Fibroblast of skin of scalp (primary cell): Measurements from ENCODE around the gene CHRNB1.

Experiments
- DNase-seq: peaks from one replicate; pipeline ENCODE4 v3.0.0-alpha.2; 2013

CHRNB1 gene

DNA sequence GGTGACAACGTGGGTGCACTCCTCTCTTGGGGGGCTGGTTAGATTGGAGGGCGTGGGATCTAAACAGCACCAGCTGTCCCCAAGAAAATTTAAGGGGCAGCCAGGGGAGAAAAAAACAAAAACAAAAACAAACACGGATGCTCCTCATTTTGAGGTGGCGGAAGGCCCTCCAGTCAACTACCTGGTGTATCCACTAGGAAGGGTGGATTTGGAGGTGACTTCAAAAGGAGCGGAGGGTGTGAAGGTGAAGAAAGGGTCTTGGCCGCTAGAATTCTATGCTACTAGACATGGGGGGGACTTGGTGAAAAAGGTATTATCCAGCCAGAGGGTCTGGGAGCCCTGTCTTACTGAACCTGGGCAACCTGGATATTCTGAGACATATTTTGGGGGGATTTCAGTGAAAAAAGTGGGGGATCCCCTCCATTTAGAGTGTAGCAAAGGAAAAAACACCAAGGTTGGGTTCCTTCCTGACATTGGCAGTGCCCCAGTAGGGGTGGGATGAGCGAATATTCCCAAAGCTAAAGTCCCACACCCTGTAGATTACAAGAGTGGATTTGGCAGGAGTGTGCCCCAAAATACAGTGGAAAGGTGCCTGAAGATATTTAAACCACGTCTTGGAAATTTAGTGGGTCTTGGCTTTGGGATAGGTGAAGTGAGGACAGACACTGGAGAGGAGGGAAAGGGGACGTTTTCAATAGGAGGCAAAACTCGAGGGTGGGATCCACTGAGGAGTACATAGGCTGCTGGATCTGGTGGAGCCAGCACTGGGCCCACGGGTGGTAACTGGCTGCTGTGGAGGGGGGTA, 6.0 kb upstream of the CHRNB1 start:
- DNase-seq = no peak

DNA sequence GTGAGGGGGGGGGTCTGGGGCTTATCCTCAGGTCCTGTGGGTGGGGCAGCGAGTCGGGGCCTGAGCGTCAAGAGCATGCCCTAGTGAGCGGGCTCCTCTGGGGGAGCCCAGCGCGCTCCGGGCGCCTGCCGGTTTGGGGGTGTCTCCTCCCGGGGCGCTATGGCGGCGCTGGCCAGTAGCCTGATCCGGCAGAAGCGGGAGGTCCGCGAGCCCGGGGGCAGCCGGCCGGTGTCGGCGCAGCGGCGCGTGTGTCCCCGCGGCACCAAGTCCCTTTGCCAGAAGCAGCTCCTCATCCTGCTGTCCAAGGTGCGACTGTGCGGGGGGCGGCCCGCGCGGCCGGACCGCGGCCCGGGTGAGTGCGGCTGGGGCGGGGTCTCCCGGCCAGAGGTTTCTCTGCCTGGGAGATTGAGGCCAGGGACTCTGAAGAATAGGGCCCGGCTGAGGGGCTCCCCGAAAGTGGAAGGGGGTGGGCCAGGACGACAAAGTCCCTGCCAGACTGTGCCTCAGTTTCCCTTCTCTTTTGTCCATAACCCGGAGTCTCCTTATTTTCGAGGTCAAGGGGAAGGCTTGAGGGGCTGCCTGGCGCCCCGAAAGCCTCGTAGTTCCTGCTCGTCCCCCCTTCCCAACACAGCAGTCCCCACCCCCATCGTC, 5.3 kb upstream of the CHRNB1 start, which contains the start of gene FGF11:
FGF11 (plus strand) TSS at position 51 of the 651 bp plus-strand sequence; CDS start at position 160, 109 bp downstream.
- no peak for DNase-seq

DNA sequence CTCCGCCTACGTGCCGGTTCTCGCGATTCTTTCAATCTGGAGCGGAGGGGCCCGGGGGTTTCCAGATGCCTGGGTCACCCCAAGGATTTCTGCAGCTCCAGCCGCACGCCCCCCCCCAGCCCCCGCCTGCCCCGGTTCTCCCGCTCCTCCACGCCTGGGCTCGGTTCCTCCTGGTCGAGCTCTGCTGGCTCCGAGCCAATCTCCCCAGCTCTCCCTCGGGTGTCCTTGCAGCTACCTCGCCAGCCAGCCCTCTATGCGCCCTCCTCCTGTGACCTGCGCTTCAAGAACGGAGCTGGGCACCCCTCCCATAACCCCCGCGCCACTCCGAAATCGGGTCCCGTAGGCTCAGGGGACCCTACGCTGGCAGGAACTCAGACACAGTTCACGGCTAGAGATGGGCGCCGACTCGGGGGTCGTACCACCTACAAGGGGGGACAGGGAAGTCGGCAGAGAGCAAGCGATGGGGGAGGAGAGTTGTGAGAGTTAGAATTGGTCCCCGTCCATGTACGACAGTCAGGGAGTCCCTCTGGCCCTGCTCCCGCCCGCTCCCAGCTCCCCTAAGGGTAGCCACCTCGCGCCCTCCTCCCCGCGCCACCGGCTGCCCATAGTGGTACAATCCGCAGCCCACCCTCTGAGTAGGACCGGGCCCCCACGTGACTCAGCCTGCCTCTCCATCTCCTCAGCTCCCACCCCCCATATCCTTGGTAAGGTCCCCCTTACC, 4.6 kb upstream of the CHRNB1 start:
- peak; percentile 43 for DNase-seq

DNA sequence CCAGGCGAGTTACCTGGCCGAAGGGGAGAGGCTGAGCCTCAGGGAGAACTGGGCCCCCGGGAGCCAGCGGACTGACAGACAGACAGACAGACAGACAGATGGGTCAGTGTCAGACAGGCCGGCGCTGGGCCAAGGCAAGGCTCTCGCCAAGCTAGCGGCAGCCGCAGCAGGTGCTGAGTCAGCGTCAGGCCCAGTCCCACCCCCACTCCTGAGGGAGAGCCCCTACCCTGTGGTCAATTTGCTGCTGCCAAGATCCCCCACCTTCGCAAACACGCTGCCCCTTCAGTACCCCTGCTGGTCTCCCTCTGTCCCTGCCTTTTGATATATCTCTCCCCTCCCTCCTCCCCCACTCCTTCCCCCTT, 4.0 kb upstream of the CHRNB1 start:
- peak; percentile 36 for DNase-seq

DNA sequence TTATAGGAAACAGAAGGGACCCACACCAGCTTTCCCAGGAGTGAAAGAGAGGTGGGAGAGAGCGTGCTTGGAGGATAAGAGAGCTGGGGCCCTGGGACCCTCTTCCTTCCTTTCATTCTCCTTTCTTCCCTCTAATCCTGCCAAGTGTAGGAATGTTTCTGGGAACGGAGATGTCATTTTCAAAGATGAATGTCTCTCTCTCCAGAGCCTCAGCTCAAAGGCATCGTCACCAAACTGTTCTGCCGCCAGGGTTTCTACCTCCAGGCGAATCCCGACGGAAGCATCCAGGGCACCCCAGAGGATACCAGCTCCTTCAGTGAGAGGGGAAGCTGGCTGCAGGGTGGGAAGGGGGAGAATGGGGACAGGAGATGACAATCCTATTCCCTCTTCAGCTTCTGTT, 3.6 kb upstream of the CHRNB1 start:
- DNase-seq = no peak

DNA sequence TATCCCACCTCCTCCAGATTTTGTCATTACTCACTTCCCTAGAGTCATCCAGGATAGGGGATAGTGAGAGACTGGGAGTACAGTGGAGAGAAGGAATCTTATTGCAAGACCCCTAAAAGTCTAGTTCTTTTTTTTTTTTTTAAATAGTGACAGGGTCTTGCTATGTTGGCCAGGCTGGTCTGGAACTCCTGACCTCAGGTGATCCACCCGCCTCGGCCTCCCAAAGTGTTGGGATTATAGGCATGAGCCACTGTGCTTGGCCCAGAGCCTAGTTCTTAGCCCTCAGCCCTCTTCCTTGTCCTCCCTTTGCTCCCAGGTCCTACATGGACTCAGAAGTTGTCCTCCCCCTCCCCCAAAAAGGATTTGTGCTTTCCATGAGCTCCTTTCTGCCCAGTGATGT, 2.7 kb upstream of the CHRNB1 start:
- no peak for DNase-seq

DNA sequence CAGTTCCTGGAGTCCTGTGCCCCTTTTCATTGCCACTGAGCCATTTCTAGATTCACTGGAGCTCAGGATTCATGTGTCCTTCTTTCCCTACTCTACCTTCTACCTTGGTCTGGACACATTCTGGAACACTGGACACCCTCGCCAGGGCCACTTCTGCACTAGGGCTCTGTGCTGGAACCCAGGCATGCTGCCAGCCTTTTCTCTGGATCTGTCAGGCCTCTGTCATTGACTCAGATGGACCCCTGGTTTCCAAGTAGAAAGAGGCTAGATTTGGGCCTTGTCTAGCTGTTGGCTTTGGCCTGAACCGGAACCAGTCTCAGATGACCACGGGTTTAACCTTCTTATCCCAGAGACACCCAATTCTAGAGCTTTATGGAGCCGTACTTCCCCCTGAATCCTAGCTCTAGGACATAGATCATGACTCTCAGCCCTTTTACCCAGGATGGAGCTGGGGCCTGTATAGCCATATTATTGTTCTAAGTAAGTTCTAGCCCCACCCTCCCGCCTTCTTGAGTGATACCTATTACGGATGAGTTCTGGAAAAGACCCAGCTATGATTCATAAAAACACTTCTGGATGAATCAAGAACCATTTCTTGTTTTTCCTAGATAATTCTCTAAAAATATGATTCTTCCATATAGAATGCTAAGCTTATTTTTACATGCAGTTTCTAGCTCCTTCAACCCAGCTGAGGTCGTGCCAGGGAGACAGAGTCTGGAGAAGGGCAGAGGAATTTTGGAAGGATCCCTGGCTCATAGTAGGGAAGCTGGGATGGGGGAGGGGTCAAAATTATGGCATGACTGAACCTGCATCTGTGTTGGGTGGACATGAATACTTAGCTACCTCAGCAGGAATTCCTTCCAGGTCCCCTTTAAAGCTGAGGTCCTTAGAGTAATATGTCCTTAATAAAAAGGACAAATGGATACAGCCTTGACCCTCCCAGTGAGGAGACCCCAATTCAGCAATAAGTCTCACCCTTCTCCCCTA, 1.1 kb upstream of the CHRNB1 start:
- peak; percentile 71 for DNase-seq

DNA sequence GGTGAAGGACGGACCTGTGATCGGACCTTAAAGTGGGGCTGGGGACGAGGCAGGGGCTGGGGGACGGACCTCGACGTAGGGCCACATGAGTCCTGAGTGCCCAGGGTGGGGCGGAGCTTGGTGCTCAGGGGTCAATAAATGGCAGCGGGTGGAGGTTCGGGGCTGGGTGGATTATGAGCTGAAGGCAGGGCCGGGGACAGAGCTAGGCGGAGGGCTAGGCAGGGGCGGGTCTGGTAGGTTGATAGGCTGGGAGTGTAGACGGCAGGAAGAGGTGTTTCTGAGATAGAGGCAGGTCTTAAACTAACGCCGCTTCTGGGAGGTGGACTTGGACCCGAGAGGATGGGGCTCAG, 733 bp downstream of the CHRNB1 start:
- DNase-seq = no peak

DNA sequence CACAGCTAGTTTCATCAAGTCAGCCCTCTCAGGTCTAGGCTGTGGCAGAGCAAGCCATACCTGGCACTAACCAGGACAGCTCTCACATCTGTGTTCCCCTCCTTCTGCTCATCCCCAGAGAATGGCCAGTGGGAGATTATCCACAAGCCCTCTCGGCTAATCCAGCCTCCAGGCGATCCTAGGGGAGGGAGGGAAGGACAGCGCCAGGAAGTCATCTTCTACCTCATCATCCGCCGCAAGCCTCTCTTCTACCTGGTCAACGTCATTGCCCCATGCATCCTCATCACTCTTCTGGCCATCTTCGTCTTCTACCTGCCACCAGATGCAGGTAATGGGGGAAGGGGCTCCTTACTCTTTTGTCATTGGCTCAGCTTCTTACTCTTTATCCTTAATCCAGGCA, 3.6 kb downstream of the CHRNB1 start:
- no peak for DNase-seq

DNA sequence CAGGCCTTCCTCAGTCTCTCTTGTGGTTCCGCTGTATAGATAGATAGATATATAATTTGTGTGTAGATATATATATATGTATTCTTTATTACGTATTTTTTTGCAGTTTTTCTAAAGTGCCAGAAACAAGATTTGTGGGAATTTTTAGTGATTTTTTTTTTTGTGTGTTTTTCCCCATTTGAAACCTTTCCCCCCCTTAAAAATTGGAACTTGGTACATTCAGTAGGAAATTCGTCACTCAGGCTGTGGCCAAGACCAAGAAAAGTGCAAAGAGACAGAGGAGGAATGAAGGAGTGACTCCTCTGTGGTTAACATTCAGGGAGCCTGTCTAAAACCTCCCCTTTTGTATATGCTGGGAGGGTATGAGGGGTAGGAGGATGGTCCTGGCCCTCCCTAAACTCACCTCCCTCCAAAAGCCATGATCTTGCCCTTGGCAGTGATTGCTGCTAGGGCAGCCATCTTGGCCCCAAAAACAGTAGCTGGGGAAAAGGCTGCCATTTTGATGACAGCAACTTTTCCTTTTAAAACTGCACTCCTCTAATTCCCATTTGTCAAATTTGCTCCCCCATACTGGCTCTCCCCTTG, 15.2 kb downstream of the CHRNB1 start:
- no peak for DNase-seq

DNA sequence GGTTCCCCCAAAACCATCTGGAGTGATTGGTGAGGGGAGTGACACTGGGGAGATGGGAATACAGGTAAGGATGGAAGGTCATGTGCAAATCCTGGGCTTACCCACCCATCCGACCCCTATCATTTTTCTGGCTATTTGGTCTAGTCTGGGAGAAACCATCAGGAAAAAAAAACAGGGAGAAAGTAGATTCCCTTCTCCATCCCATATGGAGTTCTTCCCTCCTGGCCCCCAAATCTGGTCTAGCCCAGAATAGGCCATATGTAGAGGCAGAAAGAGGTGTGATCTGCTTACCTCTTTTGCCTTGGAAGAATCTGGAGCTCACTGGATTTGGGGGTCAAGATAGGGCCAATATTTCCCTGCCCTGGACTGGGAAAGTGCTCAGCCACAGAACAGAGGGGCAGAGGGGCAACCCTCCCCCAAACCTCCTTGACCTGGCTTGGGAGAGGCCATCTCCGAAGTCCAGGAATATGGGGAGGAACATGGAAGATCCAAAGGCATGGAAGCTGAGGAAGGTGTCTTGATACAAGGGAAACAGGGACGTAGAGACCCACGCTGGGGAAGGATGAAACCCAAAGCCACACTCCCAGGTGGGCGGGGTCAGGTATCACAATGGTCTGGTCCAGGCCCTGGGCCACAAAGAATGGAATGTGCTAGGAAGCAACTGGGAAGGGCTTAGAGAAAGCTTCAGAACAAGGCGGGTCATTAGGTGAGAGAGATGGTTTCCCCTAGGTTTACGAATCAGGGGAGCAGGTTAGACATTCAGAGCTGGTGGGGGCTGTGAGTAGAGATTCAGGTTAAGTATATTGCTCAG, 16.2 kb downstream of the CHRNB1 start:
- DNase-seq = no peak

DNA sequence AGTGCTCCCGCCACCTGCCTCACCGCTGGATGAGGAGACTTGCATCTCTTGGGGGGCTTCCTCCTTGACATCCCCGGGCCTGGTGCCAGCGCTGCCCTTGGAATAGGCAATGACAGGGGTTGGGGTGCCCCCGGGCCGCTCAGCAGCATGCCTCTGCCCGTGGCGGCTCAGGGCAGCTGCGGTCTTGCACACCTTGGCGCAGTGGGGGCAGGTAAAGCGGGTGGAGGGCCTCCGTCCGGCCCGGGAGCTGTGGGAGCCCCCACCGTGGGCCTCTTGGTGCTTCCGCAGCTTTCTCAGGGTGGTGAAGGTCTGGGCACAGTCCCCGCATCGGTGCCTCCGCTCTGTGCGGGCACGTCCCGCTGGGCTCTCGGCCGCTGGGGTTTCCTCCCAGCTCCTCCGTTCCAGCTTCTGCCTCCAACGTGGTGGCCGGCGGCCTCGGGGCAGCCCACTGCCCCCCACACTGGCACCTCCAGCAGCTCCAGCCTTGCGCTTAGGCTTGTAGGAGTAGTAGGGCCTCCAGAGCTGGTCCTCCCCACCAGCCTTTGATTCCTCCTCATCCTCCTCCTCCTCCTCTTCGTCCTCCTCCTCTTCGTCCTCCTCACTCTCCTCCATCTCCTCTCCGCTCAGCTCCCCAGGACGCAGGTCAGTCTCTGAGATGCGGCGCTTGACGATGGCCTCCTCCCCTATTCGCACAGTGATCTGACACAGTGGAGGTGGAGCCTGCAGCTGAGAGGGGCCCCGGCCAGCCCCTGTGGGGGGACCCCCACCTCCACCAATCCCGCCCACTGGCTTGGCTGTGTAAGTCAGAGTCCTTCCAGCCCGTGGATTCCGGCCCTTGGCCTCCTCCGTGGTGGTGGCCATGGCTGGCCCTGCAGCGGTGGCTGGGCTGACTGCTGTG, 17.9 kb downstream of the CHRNB1 start:
- no peak for DNase-seq

DNA sequence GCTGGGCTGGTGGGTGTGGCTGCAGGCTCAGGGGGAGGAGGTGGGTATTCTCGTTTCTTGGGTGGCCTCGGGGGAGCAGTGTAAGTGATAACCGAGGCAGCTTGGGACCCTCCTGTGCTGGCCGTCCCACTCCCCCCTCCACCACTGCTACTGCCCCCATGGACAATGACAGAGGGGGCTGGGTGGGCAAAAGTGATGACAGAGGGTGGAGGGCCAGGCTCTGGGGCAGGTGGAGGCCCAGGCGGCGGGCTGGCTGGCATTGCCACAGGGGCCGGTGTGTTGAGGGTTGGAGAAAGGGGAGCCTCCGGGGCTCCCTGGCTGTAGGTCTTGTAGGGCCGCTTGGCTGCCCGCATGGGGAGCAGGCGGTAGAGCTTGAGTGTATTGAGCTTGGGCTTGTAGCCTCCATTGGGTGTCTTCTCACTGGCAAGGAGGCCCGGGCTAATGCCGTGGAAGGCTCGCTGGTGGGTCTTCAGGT, 18.5 kb downstream of the CHRNB1 start:
- no peak for DNase-seq

DNA sequence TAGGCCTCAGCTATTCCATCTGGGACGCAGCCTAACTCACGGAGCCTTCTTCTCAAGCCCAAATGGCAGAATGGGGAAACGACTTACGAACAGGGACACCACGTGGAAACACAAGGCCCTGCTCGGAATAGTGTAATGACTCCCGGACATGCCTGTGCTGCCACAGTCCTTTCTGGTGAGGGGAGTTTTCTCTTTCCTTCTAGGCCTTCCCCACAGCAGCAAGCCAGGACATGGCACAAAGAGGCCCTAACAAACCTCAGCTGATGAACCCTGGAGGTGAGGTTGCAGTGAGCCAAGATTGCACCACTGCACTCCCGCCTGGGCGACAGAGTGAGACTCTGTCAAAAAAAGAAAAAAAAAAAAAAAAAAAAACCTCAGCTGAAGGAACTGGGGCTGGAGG, 19.2 kb downstream of the CHRNB1 start:
- no peak for DNase-seq

DNA sequence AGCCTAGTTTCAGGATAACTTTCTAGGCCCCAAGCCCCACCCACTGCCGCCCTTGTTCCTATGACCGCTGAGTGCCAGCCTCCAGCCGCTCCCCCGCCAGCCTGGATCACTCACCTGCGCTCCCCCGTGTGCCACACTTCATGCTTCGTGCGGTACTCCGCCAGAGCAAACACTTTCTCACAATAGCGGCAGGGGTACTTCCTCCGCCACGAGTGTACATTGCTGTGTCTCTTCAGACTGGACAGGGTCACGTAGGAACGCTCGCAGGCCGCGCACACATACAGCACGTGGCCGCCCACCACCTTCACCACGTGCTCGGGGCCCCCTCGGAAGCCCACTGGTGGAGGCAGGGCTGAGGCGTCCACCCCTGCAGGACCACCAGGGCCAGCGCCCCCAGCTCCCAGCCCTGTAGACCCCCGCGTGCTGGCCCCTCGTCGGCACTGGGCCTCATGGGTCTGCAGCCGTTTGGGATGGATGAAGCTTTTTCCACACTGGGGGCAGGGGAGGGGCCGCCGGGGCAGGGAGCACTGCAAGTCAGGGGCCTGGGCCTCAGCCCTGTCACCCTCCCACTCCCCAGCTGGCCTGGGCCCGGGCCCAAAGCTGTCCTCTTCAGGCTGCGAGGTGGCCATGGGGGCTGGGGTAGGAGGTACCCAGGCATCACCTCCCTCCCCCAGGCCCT, 20.9 kb downstream of the CHRNB1 start:
- no peak for DNase-seq

DNA sequence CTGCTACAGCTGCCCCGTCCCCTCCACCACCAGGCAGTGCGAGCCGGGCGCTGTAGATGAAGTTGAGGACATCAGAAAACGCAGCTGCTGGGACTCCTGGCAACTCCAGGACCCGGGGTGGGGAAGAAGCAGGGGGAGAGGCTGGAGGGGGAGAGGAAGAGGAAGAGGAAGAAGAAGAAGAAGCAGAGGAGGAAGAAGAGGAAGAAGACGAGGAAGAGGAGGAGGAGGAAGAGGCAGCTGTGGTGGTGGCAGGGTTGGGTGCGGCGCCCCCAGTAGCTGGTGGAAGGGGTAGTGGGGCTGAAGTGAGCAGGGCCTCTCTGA, 21.4 kb downstream of the CHRNB1 start:
- DNase-seq = no peak

DNA sequence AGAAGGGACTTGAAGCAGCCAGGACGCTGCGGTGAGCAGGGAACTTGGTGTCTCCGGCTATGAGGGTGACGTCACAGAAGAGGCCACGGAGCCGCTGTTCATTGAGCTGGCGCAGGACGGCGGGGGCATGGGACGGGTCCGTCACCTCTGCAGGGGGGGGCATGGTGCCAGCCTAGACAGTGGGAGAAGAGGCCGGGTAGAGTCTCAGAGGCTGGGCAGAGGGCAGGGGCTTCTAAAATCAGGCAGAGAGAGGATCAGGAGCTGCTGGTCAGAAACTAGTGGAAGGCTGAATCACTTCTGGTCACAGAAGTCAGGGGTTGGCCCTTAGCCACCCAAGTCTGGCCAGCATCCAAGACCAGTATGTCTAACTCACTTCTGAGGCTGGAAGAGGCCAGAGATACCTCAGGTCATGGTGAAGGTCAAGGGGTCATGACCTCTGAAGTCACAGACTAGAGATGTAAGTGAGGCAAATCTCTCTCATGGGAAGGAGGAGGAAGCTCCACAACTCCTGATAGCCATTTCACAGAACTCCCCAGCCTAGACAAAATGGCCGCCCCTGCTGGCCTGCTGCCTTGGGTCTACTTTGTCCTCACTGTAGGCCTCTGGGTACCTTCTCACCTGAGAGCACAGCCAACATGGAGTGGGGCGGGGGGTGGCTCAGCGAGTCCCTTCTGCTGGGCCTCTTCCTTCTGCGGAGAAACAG, 21.9 kb downstream of the CHRNB1 start:
- DNase-seq = no peak

DNA sequence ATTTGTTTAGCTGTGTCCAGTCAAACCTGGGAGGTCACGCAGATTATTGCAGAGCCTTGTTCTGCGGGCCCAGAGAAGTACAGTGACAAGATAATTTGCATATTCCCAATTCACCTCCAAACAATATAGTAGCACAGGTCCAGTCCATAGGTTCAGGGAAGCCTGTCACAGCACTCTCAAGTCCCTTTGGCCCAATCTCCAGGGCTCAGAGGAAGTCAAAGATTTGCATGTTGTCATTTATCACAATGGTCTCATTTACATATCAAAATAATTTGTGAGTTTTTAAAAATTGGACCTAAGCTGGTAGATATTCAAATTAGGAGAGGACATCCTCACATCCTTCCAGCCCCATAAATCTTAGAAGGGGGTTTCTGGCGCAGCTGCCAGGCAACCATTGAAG, 22.6 kb downstream of the CHRNB1 start:
- no peak for DNase-seq

DNA sequence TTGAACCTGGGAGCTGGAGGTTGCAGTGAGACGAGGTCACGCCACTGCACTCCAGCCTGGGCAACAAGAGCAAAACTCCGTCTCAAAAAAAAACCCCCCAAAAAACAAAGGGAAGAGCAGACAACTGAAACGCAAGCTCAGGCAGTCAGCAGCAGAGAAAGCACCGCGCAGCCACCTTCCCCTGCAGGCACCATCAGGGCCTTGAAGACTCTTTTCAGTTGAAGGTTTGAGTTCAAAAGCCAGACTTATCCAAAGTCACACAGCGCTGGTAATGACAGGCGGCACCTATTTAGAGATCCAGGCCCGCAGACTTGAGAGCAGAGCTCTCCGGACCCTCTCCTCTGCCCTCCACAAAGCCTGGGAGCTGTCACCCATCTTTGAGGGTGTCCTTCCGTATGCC, 23.4 kb downstream of the CHRNB1 start:
- DNase-seq = no peak
